Epithelial cell of proximal tubule (primary cell): Measurements from ENCODE around the gene CDH7. TPM values are rescaled to one million over a fixed set of nuclear protein-coding genes. Genes with fewer than 3 reads are reported as not detected.

Source experiments
- DNase-seq: peaks from one replicate; pipeline ENCODE4 v3.0.0-alpha.2; 2011; ENCODE audit warnings: low read depth
- H3K4me3 ChIP-seq: 2 replicates; pipeline ENCODE4 v1.5.1; 2011; ENCODE audit warnings: low read depth, mild to moderate bottlenecking, low read length
- total RNA-seq: library from RNA; depleted of rRNA; stranded (reverse); fragments of >200 nt; gene quantifications from 2 replicates; pipeline ENCODE4 v1.2.3, GENCODE V29; 2015
- TF ChIP-seq, protein P1 (sequence below): conservative IDR thresholded peaks from 2 replicates; pipeline ENCODE4 v1.5.1; 2012; ENCODE audit warnings: low read depth, mild to moderate bottlenecking, low read length

CDH7 gene
- total RNA-seq, 1 donor from 2014 or later = not detected

DNA sequence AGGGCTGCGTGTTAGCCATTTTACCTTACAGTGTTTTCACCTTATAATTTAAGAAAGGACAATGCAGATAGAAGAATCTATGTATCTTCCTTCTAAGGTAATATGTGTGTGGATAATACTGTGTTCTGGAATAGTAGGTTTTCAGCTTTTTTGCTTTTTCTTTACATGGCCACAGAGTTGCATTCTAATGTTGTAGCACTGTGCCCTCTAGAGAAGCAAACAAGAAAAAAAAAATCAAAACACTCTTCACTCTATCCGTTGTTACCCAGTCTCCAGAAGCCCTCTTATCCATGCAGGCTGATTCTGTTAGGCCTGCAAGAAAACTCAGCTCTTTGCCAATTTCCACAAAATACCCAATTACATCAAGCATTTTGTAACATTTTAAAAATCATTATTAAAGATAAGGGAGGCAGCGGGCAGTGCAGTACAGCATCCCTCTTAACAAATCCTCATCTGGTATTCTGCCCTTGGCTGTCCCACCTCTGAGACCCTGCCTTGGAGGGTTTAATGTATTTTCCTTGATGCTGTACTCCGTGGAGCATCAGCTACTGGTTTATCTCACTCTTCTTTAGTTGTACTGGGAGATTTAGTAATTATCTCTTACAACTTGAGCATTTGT is 41.8 kb downstream of the CDH7 start:
- no peak for DNase-seq
- TF ChIP-seq, protein P1, sequence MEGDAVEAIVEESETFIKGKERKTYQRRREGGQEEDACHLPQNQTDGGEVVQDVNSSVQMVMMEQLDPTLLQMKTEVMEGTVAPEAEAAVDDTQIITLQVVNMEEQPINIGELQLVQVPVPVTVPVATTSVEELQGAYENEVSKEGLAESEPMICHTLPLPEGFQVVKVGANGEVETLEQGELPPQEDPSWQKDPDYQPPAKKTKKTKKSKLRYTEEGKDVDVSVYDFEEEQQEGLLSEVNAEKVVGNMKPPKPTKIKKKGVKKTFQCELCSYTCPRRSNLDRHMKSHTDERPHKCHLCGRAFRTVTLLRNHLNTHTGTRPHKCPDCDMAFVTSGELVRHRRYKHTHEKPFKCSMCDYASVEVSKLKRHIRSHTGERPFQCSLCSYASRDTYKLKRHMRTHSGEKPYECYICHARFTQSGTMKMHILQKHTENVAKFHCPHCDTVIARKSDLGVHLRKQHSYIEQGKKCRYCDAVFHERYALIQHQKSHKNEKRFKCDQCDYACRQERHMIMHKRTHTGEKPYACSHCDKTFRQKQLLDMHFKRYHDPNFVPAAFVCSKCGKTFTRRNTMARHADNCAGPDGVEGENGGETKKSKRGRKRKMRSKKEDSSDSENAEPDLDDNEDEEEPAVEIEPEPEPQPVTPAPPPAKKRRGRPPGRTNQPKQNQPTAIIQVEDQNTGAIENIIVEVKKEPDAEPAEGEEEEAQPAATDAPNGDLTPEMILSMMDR = no peak
- H3K4me3 ChIP-seq = no peak overlapping the region

DNA sequence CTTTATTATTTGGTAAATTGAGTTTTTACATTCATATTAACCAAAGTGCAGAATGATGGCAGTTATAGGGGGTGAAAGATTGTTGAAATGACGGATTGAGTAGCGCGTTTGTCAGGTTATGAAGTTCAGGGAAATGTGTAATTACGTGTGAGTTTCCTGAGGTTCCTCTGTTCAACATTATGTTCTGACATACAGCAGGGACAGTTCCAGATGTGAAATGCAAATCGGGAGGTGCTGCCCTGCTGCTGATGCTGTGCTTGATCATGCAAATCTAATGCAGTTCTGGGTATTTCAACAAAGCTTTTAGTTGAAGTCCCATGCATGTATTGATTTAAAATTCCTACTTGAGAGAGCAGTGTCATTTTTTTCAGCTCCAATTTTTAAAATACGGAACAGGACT is 57.9 kb downstream of the CDH7 start:
- no peak for DNase-seq
- TF ChIP-seq, protein P1 = no peak
- no peak overlapping the region for H3K4me3 ChIP-seq

DNA sequence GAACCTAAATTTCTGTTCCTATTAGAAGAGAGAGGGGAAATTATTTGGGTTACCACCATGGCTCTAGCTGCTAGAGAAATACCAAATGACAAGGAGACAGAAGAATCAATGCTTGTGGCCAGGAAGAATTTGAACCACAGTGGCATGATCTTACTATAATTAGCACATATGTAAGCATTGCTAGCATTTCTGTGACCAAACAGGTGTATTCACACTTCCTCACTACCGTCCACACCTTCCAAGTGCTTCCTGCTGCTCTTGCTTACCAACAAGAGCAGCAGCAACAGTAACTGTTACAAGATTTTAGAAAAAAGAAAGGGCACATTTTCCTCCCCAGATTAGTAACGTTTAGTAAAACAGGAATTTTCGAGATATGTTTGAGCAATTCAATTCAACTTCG is 60.5 kb downstream of the CDH7 start:
- TF ChIP-seq, protein P1 = no peak
- no peak overlapping the region for H3K4me3 ChIP-seq
- DNase-seq = no peak

DNA sequence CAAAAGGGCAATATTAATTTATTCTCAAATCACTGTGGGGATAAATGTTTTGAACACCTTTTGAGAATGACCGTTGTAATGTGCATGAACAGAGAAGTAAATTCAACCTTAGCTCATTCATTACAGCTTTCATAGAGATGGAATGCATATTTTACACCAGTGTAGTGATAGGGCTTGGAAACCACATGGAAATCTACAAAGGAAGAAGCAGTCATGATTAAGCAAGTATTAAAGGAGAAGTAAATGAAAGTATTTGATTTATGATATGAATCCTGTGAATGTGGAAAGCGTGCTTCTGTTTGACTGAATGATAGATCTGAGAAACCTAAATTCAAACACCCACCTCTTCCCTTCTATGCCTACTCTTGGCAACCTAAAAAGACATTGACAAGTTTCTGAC is 64.7 kb downstream of the CDH7 start:
- TF ChIP-seq, protein P1 = no peak
- H3K4me3 ChIP-seq = no peak overlapping the region
- DNase-seq = no peak

DNA sequence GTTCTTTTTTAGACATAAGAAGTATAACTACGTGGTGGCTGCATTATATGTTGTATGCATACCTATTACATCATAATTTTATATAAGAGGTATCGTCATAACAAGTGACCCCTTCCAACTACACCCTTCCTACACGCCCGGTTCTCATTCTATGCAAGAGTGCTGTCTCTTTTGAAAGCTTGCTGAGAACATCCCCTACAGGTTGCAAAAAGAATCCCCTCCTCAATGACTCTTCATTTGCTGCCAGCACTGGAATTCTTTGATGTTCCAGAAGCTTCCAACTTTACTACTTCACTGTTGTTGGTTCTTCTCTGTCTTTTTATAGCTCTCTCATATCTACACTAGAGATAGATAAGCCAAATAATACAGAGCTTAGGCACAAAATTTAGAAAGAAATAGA is 66.4 kb downstream of the CDH7 start:
- TF ChIP-seq, protein P1 = no peak
- no peak for DNase-seq

DNA sequence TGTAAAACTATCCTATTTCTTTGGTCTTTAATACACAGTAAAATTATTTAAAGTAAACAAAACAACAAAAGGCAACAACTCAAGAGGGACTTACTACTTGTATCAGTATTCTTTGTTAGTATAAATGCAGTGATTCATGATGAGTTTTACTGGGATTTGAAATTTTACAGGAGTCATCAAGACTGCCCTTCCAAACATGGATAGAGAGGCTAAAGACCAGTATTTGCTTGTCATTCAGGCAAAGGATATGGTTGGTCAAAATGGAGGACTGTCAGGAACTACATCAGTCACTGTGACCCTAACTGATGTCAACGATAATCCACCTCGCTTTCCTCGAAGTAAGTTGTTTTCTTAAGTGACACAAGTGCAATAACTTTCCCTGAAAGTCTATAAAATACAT is 71.1 kb downstream of the CDH7 start:
- H3K4me3 ChIP-seq = no peak overlapping the region
- TF ChIP-seq, protein P1 = no peak
- no peak for DNase-seq

More for the DNA sequence above, 66.4 kb downstream of the CDH7 start:
- no peak overlapping the region for H3K4me3 ChIP-seq

DNA sequence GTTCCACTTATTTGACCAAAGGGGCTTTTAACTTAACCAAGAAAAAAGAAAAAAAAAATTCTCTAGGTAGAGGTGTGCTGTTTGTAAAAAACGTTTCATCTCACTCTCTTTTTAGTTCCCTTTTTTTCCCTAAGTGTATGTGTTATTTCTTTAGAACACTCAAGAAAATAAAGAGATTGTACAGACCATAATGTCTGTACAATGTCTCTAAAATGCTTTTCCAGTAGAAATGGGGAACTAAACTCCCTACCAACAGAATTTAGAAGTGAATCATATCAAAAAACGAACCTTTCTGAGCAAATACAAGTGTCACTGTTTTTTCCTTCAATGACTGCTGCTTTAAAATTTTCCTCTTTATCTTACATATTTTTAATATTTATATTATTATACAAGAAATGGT is 72.0 kb downstream of the CDH7 start:
- DNase-seq = no peak
- H3K4me3 ChIP-seq = no peak overlapping the region
- TF ChIP-seq, protein P1 = no peak
